ENCODE data around the gene CRADD. TPM values are rescaled to one million over a fixed set of nuclear protein-coding genes. Genes with fewer than 3 reads are reported as not detected.

The CRADD gene
- polyA plus RNA-seq, 1 of the 3 experiments (the other 2 are of a cell fraction): 13.6 TPM

- H3K4me3 ChIP-seq (ENCODE audit: low read depth in 2 of 2, low read length in 1 of 2): no peak overlapping the region
- H2AFZ ChIP-seq (ENCODE audit: low read depth): no peak overlapping the region
- no peak for DNase-seq
- no peak for TF ChIP-seq IRF3 (IDR thresholded peaks at IDR 0.05; ENCODE audit: low read depth, low read length)
- no peak for TF ChIP-seq GABPA (IDR thresholded peaks at IDR 0.05; ENCODE audit: low read depth)
- no peak for TF ChIP-seq GATA2 (CRISPR knock-in tag; IDR thresholded peaks at IDR 0.05)
- no peak for TF ChIP-seq FOSL2 (IDR thresholded peaks at IDR 0.05; ENCODE audit: borderline replicate concordance, low read depth)
- no peak for TF ChIP-seq RCOR1 (IDR thresholded peaks at IDR 0.05; ENCODE audit: low read length)
- TF ChIP-seq RXRA (IDR thresholded peaks at IDR 0.05; ENCODE audit: borderline replicate concordance, low read depth): no peak
- no peak for TF ChIP-seq ZBTB33 (IDR thresholded peaks at IDR 0.05; ENCODE audit: borderline replicate concordance, low read depth)
- TF ChIP-seq POLR2AphosphoS5 (IDR thresholded peaks at IDR 0.05; ENCODE audit: low read depth, low read length): no peak
- no peaks in the 10 kb centered on the region for H3F3A ChIP-seq (replicated peaks; ENCODE audit: insufficient read depth)
- H3K9me3 ChIP-seq: no peaks in the 10 kb centered on the region
- WGBS (ENCODE audit: low lambda C conversion rate): 80% methylated on average over 4 of the region's 4 CpGs
- no peak overlapping the region for H3K4me2 ChIP-seq
- CTCF ChIA-PET: interaction anchor here (1.5 kb wide), 1 partner anchor 94 kb away, joined by 3 read pairs; no protein-coding TSS in a partner anchor
- H3K79me2 ChIP-seq (ENCODE audit: insufficient read depth): no peaks in the 10 kb centered on the region
- POLR2A ChIA-PET: no interaction called here
- no peak overlapping the region for H3K27ac ChIP-seq (ENCODE audit: low read depth in 2 of 2, low read length in 1 of 2)
- no peak overlapping the region for H3K9ac ChIP-seq
- no peaks in the 10 kb centered on the region for H3K4me1 ChIP-seq (ENCODE audit: control insufficient read depth in 1 of 2, insufficient read depth in 2 of 2, low read depth in 1 of 2, low read length in 1 of 2)
- no peaks in the 10 kb centered on the region for H3K36me3 ChIP-seq (replicated peaks in 1 of 2; ENCODE audit: control insufficient read depth in 1 of 2, insufficient read depth in 2 of 2, low read length in 1 of 2)
- no peaks in the 10 kb centered on the region for H3K9me2 ChIP-seq
- H3K27me3 ChIP-seq (ENCODE audit: insufficient read depth): no peaks in the 10 kb centered on the region
- no peaks in the 10 kb centered on the region for H4K20me1 ChIP-seq (ENCODE audit: insufficient read depth)
Observed at GRCh38 chr12:93663729-93664084, 13.5 kb upstream of the CRADD start.

- no peak for DNase-seq
- Histone ChIP-seq H3K4me2 (no peak overlapping the region), H3K79me2 (ENCODE audit: insufficient read depth) (no peaks in the 10 kb centered on the region), H3K9me3 (no peaks in the 10 kb centered on the region), H3K27me3 (ENCODE audit: insufficient read depth) (no peaks in the 10 kb centered on the region), H3K27ac (ENCODE audit: low read depth in 2 of 2, low read length in 1 of 2) (no peak overlapping the region), H3K4me3 (ENCODE audit: low read depth in 2 of 2, low read length in 1 of 2) (no peak overlapping the region), H3K9me2 (no peaks in the 10 kb centered on the region), H3K36me3 (replicated peaks in 1 of 2; ENCODE audit: control insufficient read depth in 1 of 2, insufficient read depth in 2 of 2, low read length in 1 of 2) (no peaks in the 10 kb centered on the region), H3K9ac (no peak overlapping the region), H4K20me1 (ENCODE audit: insufficient read depth) (no peaks in the 10 kb centered on the region), H2AFZ (ENCODE audit: low read depth) (no peak overlapping the region), H3F3A (replicated peaks; ENCODE audit: insufficient read depth) (no peaks in the 10 kb centered on the region), H3K4me1 (ENCODE audit: control insufficient read depth in 1 of 2, insufficient read depth in 2 of 2, low read depth in 1 of 2, low read length in 1 of 2) (no peaks in the 10 kb centered on the region)
- POLR2A ChIA-PET: no interaction called here
- 69% methylated on average over 2 of the region's 2 CpGs for WGBS (ENCODE audit: low lambda C conversion rate)
- no peak for TF ChIP-seq RFX5 (IDR thresholded peaks at IDR 0.05; ENCODE audit: low read length)
- TF ChIP-seq RAD21 (IDR thresholded peaks at IDR 0.05; ENCODE audit: low read length): no peak
- TF ChIP-seq FOXM1 (IDR thresholded peaks at IDR 0.05; ENCODE audit: low read depth): no peak
- no peak for TF ChIP-seq FOXJ3 (CRISPR knock-in tag; IDR thresholded peaks at IDR 0.05)
- TF ChIP-seq MAX (IDR thresholded peaks at IDR 0.05; ENCODE audit: low read depth): no peak
- no peak for TF ChIP-seq TAF1 (IDR thresholded peaks at IDR 0.05; ENCODE audit: borderline replicate concordance, low read depth, low read length)
- TF ChIP-seq EP300 (IDR thresholded peaks at IDR 0.05; ENCODE audit: borderline replicate concordance in 1 of 2, low read depth in 1 of 2, low read length in 1 of 2): no peak
- TF ChIP-seq NFIC (IDR thresholded peaks at IDR 0.05; ENCODE audit: borderline replicate concordance): no peak
- no peak for TF ChIP-seq IRF3 (IDR thresholded peaks at IDR 0.05; ENCODE audit: low read depth, low read length)
- no peak for TF ChIP-seq JUND (IDR thresholded peaks at IDR 0.05)
- no peak for TF ChIP-seq SIN3A (IDR thresholded peaks at IDR 0.05; ENCODE audit: borderline replicate concordance, low read depth, low read length)
- TF ChIP-seq MEF2A (IDR thresholded peaks at IDR 0.05; ENCODE audit: borderline replicate concordance, low read depth): no peak
- no peak for TF ChIP-seq CTCF (IDR thresholded peaks at IDR 0.05)
- TF ChIP-seq YY1 (IDR thresholded peaks at IDR 0.05; ENCODE audit: low read depth): no peak
- TF ChIP-seq PBX3 (IDR thresholded peaks at IDR 0.05): no peak
- no peak for TF ChIP-seq FOSL2 (IDR thresholded peaks at IDR 0.05; ENCODE audit: borderline replicate concordance, low read depth)
- CTCF ChIA-PET: interaction anchor here (1.5 kb wide), 1 partner anchor 95 kb away, joined by 3 read pairs; no protein-coding TSS in a partner anchor
Observed at GRCh38 chr12:93664573-93665138, 12.5 kb upstream of the CRADD start.
